AG04449 (cell line): ENCODE data around the gene USP5.

Source experiments
- CTCF ChIA-PET: fragments of 350-600 bp; formaldehyde crosslinking; extraction: SDS; loops from one replicate; lab custom pipeline; 2021; ENCODE audit warnings: antibody characterized with exemption; lab: Yijun Ruan, JAX
- POLR2A ChIA-PET: fragments of 400-600, 350-600 bp; formaldehyde crosslinking; extraction: SDS; loops from one replicate; lab custom pipeline; 2020; ENCODE audit warnings: antibody characterized with exemption, inconsistent platforms; lab: Yijun Ruan, JAX
- DNase-seq: peaks from one replicate; pipeline ENCODE4 v3.0.0-alpha.2; 2010; ENCODE audit warnings: low read depth, low spot score
- H3K4me3 ChIP-seq: 2 replicates; pipeline ENCODE4 v1.5.1; 2011; ENCODE audit warnings: low read depth, mild to moderate bottlenecking, control low read depth, low read length
- CTCF ChIP-seq: IDR thresholded peaks from one replicate; pipeline ENCODE4 v1.5.1; 2011; ENCODE audit warnings: mild to moderate bottlenecking, moderate library complexity, low read length, control low read depth, inconsistent platforms; ENCODE audit not compliant: insufficient read depth; ENCODE audit errors: missing control alignments

The USP5 gene

GRCh38 chr12:6840761-6841515 is 11.0 kb upstream of the USP5 start, which contains the start of gene GNB3:
Gene GNB3 (plus strand): TSS chr12:6840925. CDS start chr12:6841288, 363 bp downstream.
- CTCF ChIA-PET: interaction anchor here (1.6 to 18.1 kb wide), 5 partner anchors 11 to 88 kb away, joined by 5 to 316 read pairs (median 11); partner anchors contain the start of genes CDCA3, MLF2, P3H3 and SPSB2
- POLR2A ChIA-PET: interaction anchor here (1.1 to 5.5 kb wide), 3 partner anchors 11 to 27 kb away, joined by 5 to 43 read pairs (median 17); partner anchors contain the start of genes CDCA3, P3H3 and USP5
- no peak for DNase-seq
- TF ChIP-seq CTCF: no peak
- H3K4me3 ChIP-seq: no peak within 1 kb of the TSS

- no peak for TF ChIP-seq CTCF
- H3K4me3 ChIP-seq: no peak overlapping the region
- POLR2A ChIA-PET: interaction anchor here (1.1 to 5.5 kb wide), 3 partner anchors 9 to 13 kb away, joined by 3 to 43 read pairs (median 17); partner anchors contain the start of genes CDCA3, P3H3 and USP5
- no peak for DNase-seq
- CTCF ChIA-PET: interaction anchor here (0.5 to 18.1 kb wide), 5 partner anchors 9 to 89 kb away, joined by 3 to 316 read pairs (median 11); partner anchors contain the start of genes CDCA3, MLF2, P3H3 and SPSB2
These were observed 9.9 kb upstream of the USP5 start for GRCh38 chr12:6842075-6842474.

GRCh38 chr12:6843118-6843902 is 8.6 kb upstream of the USP5 start:
- no peak overlapping the region for H3K4me3 ChIP-seq
- no peak for DNase-seq
- POLR2A ChIA-PET: interaction anchor here (1.0 to 5.5 kb wide), 6 partner anchors 8 to 308 kb away, joined by 3 to 43 read pairs (median 5); partner anchors contain the start of genes CDCA3, P3H3, TPI1 and USP5
- CTCF ChIA-PET: interaction anchor here (1.5 to 18.1 kb wide), 3 partner anchors 13 to 90 kb away, joined by 3 to 316 read pairs (median 14); partner anchors contain the start of genes MLF2 and P3H3
- TF ChIP-seq CTCF: no peak

- ChIA-PET POLR2A (interaction anchor here (2.1 kb wide), 1 partner anchor 16 kb away, joined by 14 read pairs; the partner anchor contains the start of gene P3H3), CTCF (interaction anchor here (18.1 kb wide), 1 partner anchor 15 kb away, joined by 316 read pairs; the partner anchor contains the start of gene P3H3)
- DNase-seq: no peak
- no peak overlapping the region for H3K4me3 ChIP-seq
- no peak for TF ChIP-seq CTCF
These were observed 6.6 kb upstream of the USP5 start for GRCh38 chr12:6845395-6845794.

GRCh38 chr12:6846316-6846869 is 5.6 kb upstream of the USP5 start:
- TF ChIP-seq CTCF: no peak
- no peak overlapping the region for H3K4me3 ChIP-seq
- POLR2A ChIA-PET: no interaction called here
- CTCF ChIA-PET: interaction anchor here (1.2 to 18.1 kb wide), 3 partner anchors 9 to 23 kb away, joined by 3 to 316 read pairs (median 3); partner anchors contain the start of gene P3H3
- DNase-seq: no peak
